ENCODE results near the gene PSMB7.

Gene PSMB7

GRCh38 chr9:124373851-124374250, 41.4 kb downstream of the PSMB7 start:
- TF ChIP-seq CTCF (IDR thresholded peaks at IDR 0.05; ENCODE audit: insufficient read depth, low read length, poor library complexity, severe bottlenecking) = no peak
- no peaks in the 10 kb centered on the region; the same call in none of the 2 replicates for H3K36me3 ChIP-seq (ENCODE audit: control insufficient read depth, insufficient read depth, low read length)

GRCh38 chr9:124373386-124373785, 41.9 kb downstream of the PSMB7 start:
- no peaks in the 10 kb centered on the region; the same call in none of the 2 replicates for H3K36me3 ChIP-seq (ENCODE audit: control insufficient read depth, insufficient read depth, low read length)
- H3K4me3 ChIP-seq (replicated peaks; ENCODE audit: low read depth, low read length) = no peak overlapping the region
- no peaks in the 10 kb centered on the region for H3K27me3 ChIP-seq (replicated peaks; ENCODE audit: control insufficient read depth, insufficient read depth, low read length)
- no peak for TF ChIP-seq CTCF (IDR thresholded peaks at IDR 0.05; ENCODE audit: insufficient read depth, low read length, poor library complexity, severe bottlenecking)
- no peak for DNase-seq (ENCODE audit: extremely low read depth, insufficient read length)

More at GRCh38 chr9:124373851-124374250, 41.4 kb downstream of the PSMB7 start:
- H3K27me3 ChIP-seq (replicated peaks; ENCODE audit: control insufficient read depth, insufficient read depth, low read length) = no peaks in the 10 kb centered on the region
- no peak overlapping the region for H3K4me3 ChIP-seq (replicated peaks; ENCODE audit: low read depth, low read length)
- no peak for DNase-seq (ENCODE audit: extremely low read depth, insufficient read length)

- no peak for TF ChIP-seq CTCF (IDR thresholded peaks at IDR 0.05; ENCODE audit: insufficient read depth, low read length, poor library complexity, severe bottlenecking)
- Histone ChIP-seq H3K4me3 (replicated peaks; ENCODE audit: low read depth, low read length) (no peak overlapping the region), H3K27me3 (replicated peaks; ENCODE audit: control insufficient read depth, insufficient read depth, low read length) (no peaks in the 10 kb centered on the region), H3K36me3 (ENCODE audit: control insufficient read depth, insufficient read depth, low read length) (no peaks in the 10 kb centered on the region; the same call in 1 of the 2 replicates)
- no peak for DNase-seq (ENCODE audit: extremely low read depth, insufficient read length)
Measured at GRCh38 chr9:124372038-124372437, 43.2 kb downstream of the PSMB7 start.

- no peak for DNase-seq (ENCODE audit: extremely low read depth, insufficient read length)
- Histone ChIP-seq H3K27me3 (replicated peaks; ENCODE audit: control insufficient read depth, insufficient read depth, low read length) (no peaks in the 10 kb centered on the region), H3K4me3 (replicated peaks; ENCODE audit: low read depth, low read length) (no peak overlapping the region), H3K36me3 (ENCODE audit: control insufficient read depth, insufficient read depth, low read length) (no peaks in the 10 kb centered on the region; the same call in 1 of the 2 replicates)
- TF ChIP-seq CTCF (IDR thresholded peaks at IDR 0.05; ENCODE audit: insufficient read depth, low read length, poor library complexity, severe bottlenecking) = no peak
Measured at GRCh38 chr9:124370896-124371582, 44.2 kb downstream of the PSMB7 start.

- H3K27me3 ChIP-seq (replicated peaks; ENCODE audit: control insufficient read depth, insufficient read depth, low read length) = no peaks in the 10 kb centered on the region
- no peak for TF ChIP-seq CTCF (IDR thresholded peaks at IDR 0.05; ENCODE audit: insufficient read depth, low read length, poor library complexity, severe bottlenecking)
- DNase-seq (ENCODE audit: extremely low read depth, insufficient read length) = no peak
- H3K4me3 ChIP-seq (replicated peaks; ENCODE audit: low read depth, low read length) = no peak overlapping the region
- no peaks in the 10 kb centered on the region; the same call in 1 of the 2 replicates for H3K36me3 ChIP-seq (ENCODE audit: control insufficient read depth, insufficient read depth, low read length)
Measured at GRCh38 chr9:124369231-124369797, 45.9 kb downstream of the PSMB7 start.
